Esophagus muscularis mucosa (tissue), 4 donors: ENCODE measurements around the gene RAB14. TPM values are rescaled to one million over a fixed set of nuclear protein-coding genes. Genes with fewer than 3 reads are reported as not detected.

Source experiments
- DNase-seq: peaks from one replicate; pipeline ENCODE4 v3.0.0-alpha.2; 2017; ENCODE audit errors: extremely low spot score
- H3K27ac ChIP-seq, 4 donors: fragments of 200-600 bp; sonication (generic); replicated peaks in 1 of 4; 1 replicate in 3 of 4; 2 replicates in 1 of 4; pipeline ENCODE4 v1.5.1; 2016 to 2019; ENCODE audit warnings: mild to moderate bottlenecking in 1 of 4
- H3K27me3 ChIP-seq, 4 donors: fragments of 200-600 bp; sonication (generic); one replicate each; pipeline versions ENCODE4 v1.5.1 to v1.6.0; 2016 to 2019
- H3K36me3 ChIP-seq, 4 donors: fragments of 200-600 bp; sonication (generic); one replicate each; pipeline ENCODE4 v1.5.1; 2016 to 2019
- H3K4me1 ChIP-seq, 4 donors: fragments of 200-600 bp; sonication (generic); one replicate each; pipeline ENCODE4 v1.5.1; 2016 to 2019
- H3K4me3 ChIP-seq, 4 donors: fragments of 200-600 bp; sonication (generic); 1 replicate in 2 of 4; 2 replicates in 2 of 4; pipeline ENCODE4 v1.5.1; 2016 to 2019; ENCODE audit warnings: mild to moderate bottlenecking in 4 of 4, moderate library complexity in 1 of 4
- H3K9me3 ChIP-seq, 4 donors: fragments of 200-600 bp; sonication (generic); 1 replicate in 3 of 4; 2 replicates in 1 of 4; pipeline ENCODE4 v1.5.1; 2016 to 2019
- EP300 ChIP-seq: sonication (generic); formaldehyde crosslinking; IDR thresholded peaks from one replicate; pipeline ENCODE4 v1.6.1; 2017; ENCODE audit warnings: antibody characterized with exemption
- POLR2A ChIP-seq: fragments of 450-650 bp; IDR thresholded peaks from one replicate; pipeline ENCODE4 v1.6.1; 2017; ENCODE audit warnings: antibody characterized with exemption, moderate library complexity, mild to moderate bottlenecking, low read depth
- POLR2AphosphoS5 ChIP-seq, 2 donors: sonication (generic); formaldehyde crosslinking; IDR thresholded peaks; one replicate each; pipeline ENCODE4 v1.6.1; 2017; ENCODE audit warnings: antibody characterized with exemption in 2 of 2
- WGBS: methylation state at CpG from one replicate; pipeline ENCODE4 v1.1.5; 2018; 5-methylcytosine and 5-hydroxymethylcytosine counted together
- intact Hi-C: fragments of 100-400 bp; cut with DNase I; formaldehyde crosslinking; loops from one replicate; pipeline ENCODE4 v1.15.1; 2023
- total RNA-seq, 4 donors: library from RNA; depleted of rRNA; stranded (reverse); fragments of >200 nt; gene quantifications; one replicate each; pipeline versions ENCODE4 v1.1.0 to v1.2.1, GENCODE V29; 2016
- TF ChIP-seq, protein P1 (sequence below), 3 experiments: fragments of 200-600 bp in 2 of 3; fragments of 450-650 bp in 1 of 3; sonication (generic) in 2 of 3; IDR thresholded peaks; one replicate each; pipeline ENCODE4 v1.5.1; 2017 to 2019; ENCODE audit warnings: antibody characterized with exemption in 3 of 3, mild to moderate bottlenecking in 2 of 3, moderate library complexity in 1 of 3

The RAB14 gene
- total RNA-seq, 4 donors from 2014 or later = 28.5 to 30.7 (median 29.5) TPM

DNA sequence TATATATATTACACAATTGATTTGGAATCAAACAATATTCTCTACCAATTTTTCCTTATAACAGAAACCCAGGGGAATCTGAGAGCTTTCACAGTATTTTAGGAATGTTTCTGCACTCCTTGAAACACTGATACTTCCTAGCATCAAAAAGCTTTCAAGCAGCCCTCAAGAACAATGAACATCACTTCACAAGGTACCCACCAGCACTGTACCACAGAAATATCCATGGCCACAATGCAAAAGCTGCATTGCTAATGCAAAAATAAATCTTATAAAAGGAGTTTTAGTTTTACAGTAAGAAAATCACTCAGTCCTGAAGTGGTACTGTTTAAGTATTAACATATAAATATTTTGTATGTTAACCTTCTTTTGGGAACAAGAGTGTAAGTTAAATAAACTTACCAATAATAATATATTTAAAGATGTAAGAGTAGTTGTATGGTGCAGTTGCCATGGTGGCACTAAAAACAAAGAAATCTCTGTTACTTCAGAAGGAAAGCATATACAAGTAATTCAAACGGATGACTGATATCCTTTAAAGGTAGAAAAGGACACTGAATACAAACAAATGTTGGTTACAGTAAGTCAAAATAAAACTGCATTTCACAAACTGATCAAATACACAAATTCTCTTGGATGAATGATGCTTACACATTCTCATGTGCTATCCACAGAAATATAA is 8.6 kb downstream of the RAB14 start:
- H3K27ac ChIP-seq = no peak overlapping the region
- intact Hi-C loops = no loop called here
- H3K9me3 ChIP-seq = no peaks in the 10 kb centered on the region
- 0% methylated on average over 1 of the region's 1 CpG for WGBS
- no peaks in the 10 kb centered on the region for H3K27me3 ChIP-seq
- H3K4me3 ChIP-seq = no peak overlapping the region
- TF ChIP-seq EP300 = no peak
- TF ChIP-seq, protein P1, sequence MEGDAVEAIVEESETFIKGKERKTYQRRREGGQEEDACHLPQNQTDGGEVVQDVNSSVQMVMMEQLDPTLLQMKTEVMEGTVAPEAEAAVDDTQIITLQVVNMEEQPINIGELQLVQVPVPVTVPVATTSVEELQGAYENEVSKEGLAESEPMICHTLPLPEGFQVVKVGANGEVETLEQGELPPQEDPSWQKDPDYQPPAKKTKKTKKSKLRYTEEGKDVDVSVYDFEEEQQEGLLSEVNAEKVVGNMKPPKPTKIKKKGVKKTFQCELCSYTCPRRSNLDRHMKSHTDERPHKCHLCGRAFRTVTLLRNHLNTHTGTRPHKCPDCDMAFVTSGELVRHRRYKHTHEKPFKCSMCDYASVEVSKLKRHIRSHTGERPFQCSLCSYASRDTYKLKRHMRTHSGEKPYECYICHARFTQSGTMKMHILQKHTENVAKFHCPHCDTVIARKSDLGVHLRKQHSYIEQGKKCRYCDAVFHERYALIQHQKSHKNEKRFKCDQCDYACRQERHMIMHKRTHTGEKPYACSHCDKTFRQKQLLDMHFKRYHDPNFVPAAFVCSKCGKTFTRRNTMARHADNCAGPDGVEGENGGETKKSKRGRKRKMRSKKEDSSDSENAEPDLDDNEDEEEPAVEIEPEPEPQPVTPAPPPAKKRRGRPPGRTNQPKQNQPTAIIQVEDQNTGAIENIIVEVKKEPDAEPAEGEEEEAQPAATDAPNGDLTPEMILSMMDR (IDR thresholded peaks at IDR 0.05) = no peak
- no peak for TF ChIP-seq POLR2A
- no peak for TF ChIP-seq POLR2AphosphoS5 (IDR thresholded peaks at IDR 0.05)
- no peaks in the 10 kb centered on the region for H3K36me3 ChIP-seq
- H3K4me1 ChIP-seq = peaks cover 67 to 96% (median 86%) of the 10 kb centered on the region in 4 donors
- no peak for DNase-seq

DNA sequence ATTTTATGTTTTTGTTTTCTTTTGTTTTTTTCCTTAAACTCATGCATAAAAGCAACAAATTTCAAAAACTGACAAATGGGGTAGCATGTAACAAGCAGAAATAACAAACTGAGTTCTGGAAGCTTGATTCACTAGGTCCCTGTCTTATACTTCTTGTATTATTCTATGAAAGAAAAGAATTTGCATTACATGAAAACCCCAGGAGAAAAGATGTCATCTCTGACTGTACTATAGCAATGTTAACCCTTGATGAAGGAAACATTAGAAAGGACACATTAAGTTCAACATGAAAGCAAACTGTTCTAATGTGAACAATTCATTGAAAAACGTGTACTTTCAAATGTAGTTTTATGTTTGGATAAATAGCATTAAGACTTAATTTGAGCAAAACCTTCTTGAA is 9.2 kb downstream of the RAB14 start:
- TF ChIP-seq EP300 (no peak), POLR2A (no peak), POLR2AphosphoS5 (IDR thresholded peaks at IDR 0.05) (no peak)
- TF ChIP-seq, protein P1 (IDR thresholded peaks at IDR 0.05) = no peak
- 14% methylated on average over 1 of the region's 1 CpG for WGBS
- Histone ChIP-seq H3K9me3 (no peaks in the 10 kb centered on the region), H3K27ac (no peak overlapping the region), H3K27me3 (no peaks in the 10 kb centered on the region), H3K36me3 (no peaks in the 10 kb centered on the region), H3K4me3 (no peak overlapping the region), H3K4me1 (peaks cover 67 to 96% (median 86%) of the 10 kb centered on the region in 4 donors)
- intact Hi-C loops = no loop called here
- DNase-seq = no peak

DNA sequence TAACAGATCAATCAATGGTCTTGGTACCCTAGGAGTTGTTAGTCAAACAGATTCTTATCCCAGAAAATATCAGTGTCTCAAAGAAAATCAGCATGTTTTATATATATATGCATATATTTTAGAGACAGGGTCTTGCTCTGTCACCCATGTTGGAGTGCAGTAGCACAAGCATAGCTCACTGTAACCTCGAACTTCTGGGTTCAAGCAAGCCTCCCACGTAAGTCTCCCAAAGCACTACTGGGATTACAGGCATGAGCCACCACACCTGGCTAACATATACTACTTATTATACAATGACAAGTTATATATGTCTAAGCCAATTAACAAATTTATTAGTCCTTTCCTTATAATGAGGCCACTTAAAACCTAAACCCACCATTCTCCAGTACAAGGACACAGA is 10.4 kb downstream of the RAB14 start:
- no peaks in the 10 kb centered on the region for H3K36me3 ChIP-seq
- H3K4me3 ChIP-seq = no peak overlapping the region
- peaks cover 59 to 93% (median 84%) of the 10 kb centered on the region in 4 donors for H3K4me1 ChIP-seq
- H3K27me3 ChIP-seq = no peaks in the 10 kb centered on the region
- no peaks in the 10 kb centered on the region for H3K9me3 ChIP-seq
- no peak overlapping the region for H3K27ac ChIP-seq
- 83% methylated on average over 2 of the region's 2 CpGs for WGBS
- intact Hi-C loops = no loop called here
- DNase-seq = no peak
- TF ChIP-seq POLR2AphosphoS5 (IDR thresholded peaks at IDR 0.05) = no peak
- TF ChIP-seq, protein P1 (IDR thresholded peaks at IDR 0.05) = no peak
- no peak for TF ChIP-seq POLR2A
- no peak for TF ChIP-seq EP300

DNA sequence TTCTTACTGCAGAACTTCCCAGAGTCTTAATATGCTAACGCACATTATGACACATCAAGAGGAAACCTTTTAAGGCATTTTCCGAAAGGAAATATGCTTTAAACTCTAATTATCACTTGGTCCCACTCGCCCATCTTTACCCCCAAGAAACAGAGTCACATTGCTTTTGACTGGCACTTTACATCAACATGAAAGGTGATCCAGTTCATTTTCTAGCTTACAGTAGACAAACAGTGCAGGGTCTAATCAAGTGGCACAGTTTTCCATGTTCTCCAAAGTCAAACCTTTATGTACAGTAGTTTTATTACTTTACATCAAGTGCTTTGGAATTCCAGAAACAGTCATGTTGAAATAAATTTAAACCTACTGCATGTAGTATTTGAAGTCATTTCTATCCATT is 12.0 kb downstream of the RAB14 start:
- intact Hi-C loops = no loop called here
- Histone ChIP-seq H3K27ac (no peak overlapping the region), H3K27me3 (no peaks in the 10 kb centered on the region), H3K36me3 (peaks cover 0 to 10% (median 2%) of the 10 kb centered on the region in 4 donors), H3K4me1 (peaks cover 46 to 92% (median 80%) of the 10 kb centered on the region in 4 donors), H3K9me3 (no peaks in the 10 kb centered on the region), H3K4me3 (no peak overlapping the region)
- DNase-seq = no peak
- WGBS = 98% methylated on average over 3 of the region's 3 CpGs
- no peak for TF ChIP-seq POLR2AphosphoS5 (IDR thresholded peaks at IDR 0.05)
- no peak for TF ChIP-seq POLR2A
- no peak for TF ChIP-seq EP300
- TF ChIP-seq, protein P1 (IDR thresholded peaks at IDR 0.05) = no peak
